NCI-H1694 treated with DMSO at 0.1 percent for 48 hours (cell line): ENCODE results near the gene OPN1MW2.
"Not testable (repeated sequence)": the region's sequence is repeated elsewhere in the genome, so short reads cannot be mapped to it uniquely, and the experiment has no call there.

Source experiments
- DNase-seq: peaks from one replicate; lab custom pipeline; 2025; lab: John Stamatoyannopoulos, UW

OPN1MW2 gene

DNA sequence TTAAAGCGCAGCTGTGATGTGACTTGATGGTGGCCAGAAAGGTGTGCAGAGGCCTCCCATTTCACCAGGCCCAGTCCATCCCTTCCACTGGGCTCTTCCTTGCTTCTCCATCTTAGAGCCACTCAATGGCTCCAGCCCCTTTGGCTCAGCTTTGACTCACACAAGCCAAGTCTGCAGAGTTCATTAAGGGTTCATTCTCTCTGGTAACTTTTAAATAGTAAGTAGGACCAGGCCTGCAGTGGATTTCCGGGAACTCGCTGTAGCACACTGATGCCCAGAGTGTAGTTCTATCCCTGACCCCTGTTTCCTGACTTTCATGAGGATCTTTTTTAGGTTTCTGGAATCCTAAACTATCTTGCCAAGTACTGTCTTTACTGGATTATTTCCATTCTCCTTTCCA, 49.7 kb downstream of the OPN1MW2 start:
- DNase-seq, result not testable (repeated sequence)
